NCI-H2081 (cell line): ENCODE data around the gene SLC27A5.
"Not testable (repeated sequence)": the region's sequence is repeated elsewhere in the genome, so short reads cannot be mapped to it uniquely, and the experiment has no call there.

Experiments
- DNase-seq, 2 experiments: peaks; one replicate each; lab custom pipeline; 2025; lab: John Stamatoyannopoulos, UW

SLC27A5 gene

GRCh38 chr19:58550362-58551122 lies 38.8 kb upstream of the SLC27A5 start:
- DNase-seq: no peak

GRCh38 chr19:58549664-58550361 lies 38.0 kb upstream of the SLC27A5 start:
- no peak for DNase-seq

GRCh38 chr19:58548859-58549663 lies 37.3 kb upstream of the SLC27A5 start:
- DNase-seq: no peak

- no peak for DNase-seq
These were observed 35.8 kb upstream of the SLC27A5 start for GRCh38 chr19:58547323-58548312.

GRCh38 chr19:58546019-58546530 lies 34.3 kb upstream of the SLC27A5 start:
- no peak for DNase-seq

GRCh38 chr19:58545286-58546018 lies 33.7 kb upstream of the SLC27A5 start:
- no peak for DNase-seq

GRCh38 chr19:58544591-58545285 lies 32.9 kb upstream of the SLC27A5 start:
- no peak for DNase-seq

GRCh38 chr19:58543826-58544590 lies 32.2 kb upstream of the SLC27A5 start, which contains the start of gene TRIM28:
TSS of gene TRIM28 (plus strand) at chr19:58544064. CDS start at chr19:58544758, 694 bp downstream.
- no peak for DNase-seq

GRCh38 chr19:58542641-58543372 lies 31.0 kb upstream of the SLC27A5 start:
- not testable (repeated sequence) for DNase-seq

- not testable (repeated sequence) for DNase-seq
These were observed 27.4 kb upstream of the SLC27A5 start for GRCh38 chr19:58539169-58539559.

GRCh38 chr19:58538257-58539168 lies 26.7 kb upstream of the SLC27A5 start:
- no peak for DNase-seq

GRCh38 chr19:58536852-58537798 lies 25.3 kb upstream of the SLC27A5 start:
- DNase-seq: no peak

GRCh38 chr19:58535857-58536256 lies 24.1 kb upstream of the SLC27A5 start:
- no peak for DNase-seq

- no peak for DNase-seq
These were observed 19.4 kb upstream of the SLC27A5 start for GRCh38 chr19:58531034-58531840.

GRCh38 chr19:58529405-58529804 lies 17.6 kb upstream of the SLC27A5 start:
- DNase-seq: no peak
